Thyroid gland (tissue), 4 donors: ENCODE measurements around the gene HMGB4.

Experiments used
- POLR2A ChIP-seq, 2 donors: fragments of 450-650 bp; IDR thresholded peaks; one replicate each; pipeline ENCODE4 v1.6.1; 2017; ENCODE audit warnings: antibody characterized with exemption in 2 of 2, mild to moderate bottlenecking in 2 of 2, moderate library complexity in 1 of 2
- TF ChIP-seq, protein P1 (sequence below), 6 experiments: fragments of 200-600 bp in 3 of 6; fragments of 450-650 bp in 3 of 6; sonication (generic) in 3 of 6; IDR thresholded peaks; one replicate each; pipeline ENCODE4 v1.5.1; 2016 to 2019; ENCODE audit warnings: antibody characterized with exemption in 6 of 6, mild to moderate bottlenecking in 2 of 6, inconsistent platforms in 1 of 6, moderate library complexity in 1 of 6

DNA sequence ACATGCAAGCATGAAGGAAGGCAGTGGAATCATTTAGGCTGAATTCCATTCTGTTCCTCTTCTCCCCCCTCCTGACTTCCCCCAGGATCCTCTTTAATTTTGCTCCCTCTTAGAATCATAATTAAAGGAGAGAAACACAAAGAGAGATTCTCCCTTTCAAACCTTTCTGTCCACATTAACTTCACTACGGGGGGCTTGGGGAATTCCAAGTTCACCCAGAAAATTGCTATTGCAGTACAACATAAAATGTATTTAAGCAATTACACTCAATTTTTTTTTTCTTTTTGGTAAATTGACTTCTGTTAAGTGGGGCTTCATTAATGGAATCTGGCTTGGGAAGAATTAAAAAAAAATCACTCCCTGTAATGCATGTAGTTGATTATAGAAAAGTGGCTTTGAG is 13.4 kb upstream of the HMGB4 start:
- TF ChIP-seq, protein P1, sequence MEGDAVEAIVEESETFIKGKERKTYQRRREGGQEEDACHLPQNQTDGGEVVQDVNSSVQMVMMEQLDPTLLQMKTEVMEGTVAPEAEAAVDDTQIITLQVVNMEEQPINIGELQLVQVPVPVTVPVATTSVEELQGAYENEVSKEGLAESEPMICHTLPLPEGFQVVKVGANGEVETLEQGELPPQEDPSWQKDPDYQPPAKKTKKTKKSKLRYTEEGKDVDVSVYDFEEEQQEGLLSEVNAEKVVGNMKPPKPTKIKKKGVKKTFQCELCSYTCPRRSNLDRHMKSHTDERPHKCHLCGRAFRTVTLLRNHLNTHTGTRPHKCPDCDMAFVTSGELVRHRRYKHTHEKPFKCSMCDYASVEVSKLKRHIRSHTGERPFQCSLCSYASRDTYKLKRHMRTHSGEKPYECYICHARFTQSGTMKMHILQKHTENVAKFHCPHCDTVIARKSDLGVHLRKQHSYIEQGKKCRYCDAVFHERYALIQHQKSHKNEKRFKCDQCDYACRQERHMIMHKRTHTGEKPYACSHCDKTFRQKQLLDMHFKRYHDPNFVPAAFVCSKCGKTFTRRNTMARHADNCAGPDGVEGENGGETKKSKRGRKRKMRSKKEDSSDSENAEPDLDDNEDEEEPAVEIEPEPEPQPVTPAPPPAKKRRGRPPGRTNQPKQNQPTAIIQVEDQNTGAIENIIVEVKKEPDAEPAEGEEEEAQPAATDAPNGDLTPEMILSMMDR (IDR thresholded peaks at IDR 0.05) = no peak
- TF ChIP-seq POLR2A (IDR thresholded peaks at IDR 0.05) = no peak
